Camera-type eye (tissue), 1 donor: ENCODE data around the gene TMEM208. TPM values are rescaled to one million over a fixed set of nuclear protein-coding genes. Genes with fewer than 3 reads are reported as not detected.

Experiments used
- total RNA-seq: library from RNA; depleted of rRNA; stranded (reverse); fragments of >200 nt; gene quantifications from one replicate; pipeline ENCODE4 v1.2.3, GENCODE V29; 2014

TMEM208 gene
- 26.4 TPM for total RNA-seq

GRCh38 chr16:67226804-67227566, at the start of gene TMEM208:
Gene TMEM208 (plus strand): TSS chr16:67227130. CDS start chr16:67227219, 89 bp downstream.

DNA sequence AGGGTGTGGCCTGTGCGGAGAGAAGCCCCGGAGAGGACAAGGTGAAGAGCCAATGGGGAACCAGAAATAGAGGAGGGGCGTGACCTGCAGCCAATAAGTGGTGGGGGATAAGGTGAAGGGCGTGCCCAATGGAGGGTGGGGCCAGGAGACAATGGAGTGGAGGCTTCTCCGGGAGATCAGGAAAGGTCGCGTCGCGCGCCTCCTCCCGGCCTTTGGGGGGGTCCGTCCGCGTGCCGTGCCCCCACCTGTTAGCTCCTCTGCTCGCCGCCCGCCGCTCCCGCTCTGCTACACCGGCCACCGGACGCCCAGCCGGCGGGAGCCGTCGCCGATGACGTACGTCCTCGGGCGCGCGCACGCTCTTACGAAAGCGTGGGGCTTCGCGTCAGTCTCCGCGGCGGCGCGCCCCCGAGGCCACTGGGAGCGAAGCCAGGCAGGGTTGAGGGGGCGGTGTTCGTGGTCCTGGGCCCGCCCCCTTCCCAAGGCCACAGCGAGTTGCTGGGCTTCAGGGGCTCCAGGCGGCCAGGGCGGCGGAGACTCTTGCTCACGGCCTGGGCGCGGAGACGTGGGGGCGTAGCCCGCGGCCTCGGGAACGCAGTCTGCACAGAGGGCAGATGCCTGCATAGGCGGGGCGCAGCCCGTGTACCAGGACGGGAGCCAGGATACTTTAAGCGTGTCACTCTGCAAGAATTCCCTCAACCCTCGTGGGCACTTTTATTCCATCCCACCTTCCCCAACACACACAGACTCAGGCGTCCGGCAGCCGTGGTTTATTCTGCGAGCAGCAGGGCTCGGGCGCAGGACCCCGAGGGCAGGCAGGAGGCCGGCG, 43.1 kb upstream of the TMEM208 start, which contains the start of gene MATCAP1:
Gene MATCAP1 (minus strand): TSS at position 337 of the 826 bp plus-strand sequence. CDS start 3,353 bp downstream, outside the sequence.

DNA sequence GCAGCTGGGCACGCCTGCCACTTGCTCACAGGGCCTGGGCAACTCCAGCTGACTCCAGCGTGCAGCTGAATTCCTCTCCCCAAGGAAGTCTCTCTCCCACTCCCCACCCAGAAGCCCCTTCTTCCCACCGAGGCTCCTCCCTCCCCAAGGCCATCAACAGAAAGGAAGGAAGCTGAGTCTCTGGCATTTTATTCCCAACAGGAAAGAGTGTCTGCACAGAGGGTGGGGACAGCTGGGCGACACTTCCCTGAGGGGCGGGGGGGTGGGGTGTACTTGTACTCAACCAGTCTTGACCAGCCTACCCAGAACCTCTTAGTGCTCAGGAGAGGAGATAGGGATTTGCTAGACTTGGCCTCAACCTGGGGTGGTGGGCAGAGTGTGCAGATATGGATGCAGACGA, 36.9 kb upstream of the TMEM208 start, which contains the start of gene EXOC3L1:
Gene EXOC3L1 (minus strand): TSS at position 96 of the 400 bp plus-strand sequence. CDS start 460 bp downstream, outside the sequence.

DNA sequence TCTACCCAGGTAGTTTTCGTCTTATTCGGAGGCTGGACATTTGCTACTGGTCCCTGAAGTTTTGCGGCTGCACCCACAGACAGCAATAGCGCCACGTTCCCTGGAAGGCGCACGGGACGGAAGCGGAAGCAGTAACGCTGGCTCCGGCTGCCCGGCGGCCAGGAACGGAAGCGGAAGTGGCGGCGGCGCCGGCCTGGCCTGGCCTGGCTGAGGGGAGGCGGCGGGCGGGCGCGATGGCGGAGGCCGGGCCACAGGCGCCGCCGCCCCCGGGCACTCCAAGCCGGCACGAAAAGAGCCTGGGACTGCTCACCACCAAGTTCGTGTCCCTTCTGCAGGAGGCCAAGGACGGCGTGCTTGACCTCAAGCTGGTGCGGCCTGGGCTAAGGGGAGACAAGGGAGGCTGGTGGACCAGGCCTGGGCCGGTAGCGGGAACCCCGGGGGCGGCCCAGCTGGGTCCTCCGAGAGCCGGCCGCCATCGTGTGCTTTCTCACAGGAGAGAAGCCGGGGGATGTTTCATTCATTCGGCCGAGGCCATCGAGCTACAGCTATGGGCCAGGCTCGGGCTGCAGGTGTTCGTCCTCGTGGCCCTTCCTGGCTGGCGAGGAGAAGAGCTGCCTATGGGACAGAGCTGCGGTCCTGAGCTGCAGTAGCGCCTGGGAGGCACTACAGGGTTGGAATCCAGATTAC, 34.8 kb upstream of the TMEM208 start, which contains the start of gene E2F4:
Gene E2F4 (plus strand): TSS at position 161 of the 687 bp plus-strand sequence. CDS start 73 bp downstream, at position 234.

DNA sequence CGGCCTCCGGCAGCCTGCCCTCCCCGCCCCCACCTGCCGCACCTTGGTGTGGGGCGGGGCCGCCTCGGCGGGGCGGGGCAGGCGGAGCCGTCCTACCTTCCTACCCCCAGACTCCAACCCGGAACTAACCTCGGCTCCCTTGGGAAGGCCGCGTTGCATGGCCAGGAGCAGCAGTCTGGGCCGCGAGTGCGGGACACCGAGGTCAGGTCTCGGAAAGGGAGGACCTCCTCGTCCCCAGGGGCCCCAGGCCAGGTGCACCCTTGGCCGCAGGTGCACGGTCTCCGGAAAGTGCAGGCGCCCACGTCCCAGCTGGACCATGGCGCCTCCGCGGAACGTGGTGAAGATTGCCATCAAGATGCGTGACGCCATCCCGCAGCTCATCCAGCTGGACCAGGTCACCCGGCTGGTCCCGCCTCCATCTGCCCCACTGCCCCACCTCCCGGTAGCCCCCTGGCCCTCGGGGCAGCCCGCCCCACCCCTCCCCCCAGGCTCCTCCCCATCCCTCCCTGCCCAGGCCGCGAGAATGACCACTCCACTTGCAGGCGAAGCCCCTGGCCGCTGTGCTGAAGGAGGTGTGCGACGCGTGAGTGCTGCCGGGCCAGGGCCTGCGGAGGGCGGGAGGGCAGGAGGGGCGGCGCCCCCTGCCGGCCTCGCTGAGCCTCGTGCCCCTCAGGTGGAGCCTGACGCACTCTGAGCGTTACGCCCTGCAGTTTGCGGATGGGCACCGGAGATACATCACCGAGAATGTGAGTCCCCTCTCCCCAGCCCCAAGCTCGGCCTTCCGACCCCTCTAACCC, 27.7 kb upstream of the TMEM208 start, which contains the start of gene ELMO3:
Gene ELMO3 (plus strand): TSS at position 121 of the 797 bp plus-strand sequence. CDS start 196 bp downstream, at position 317.

GRCh38 chr16:67247192-67248072, 20.5 kb downstream of the TMEM208 start, which contains the start of gene FHOD1:
Gene FHOD1 (minus strand): TSS chr16:67247481. CDS start chr16:67247410, 71 bp downstream.

DNA sequence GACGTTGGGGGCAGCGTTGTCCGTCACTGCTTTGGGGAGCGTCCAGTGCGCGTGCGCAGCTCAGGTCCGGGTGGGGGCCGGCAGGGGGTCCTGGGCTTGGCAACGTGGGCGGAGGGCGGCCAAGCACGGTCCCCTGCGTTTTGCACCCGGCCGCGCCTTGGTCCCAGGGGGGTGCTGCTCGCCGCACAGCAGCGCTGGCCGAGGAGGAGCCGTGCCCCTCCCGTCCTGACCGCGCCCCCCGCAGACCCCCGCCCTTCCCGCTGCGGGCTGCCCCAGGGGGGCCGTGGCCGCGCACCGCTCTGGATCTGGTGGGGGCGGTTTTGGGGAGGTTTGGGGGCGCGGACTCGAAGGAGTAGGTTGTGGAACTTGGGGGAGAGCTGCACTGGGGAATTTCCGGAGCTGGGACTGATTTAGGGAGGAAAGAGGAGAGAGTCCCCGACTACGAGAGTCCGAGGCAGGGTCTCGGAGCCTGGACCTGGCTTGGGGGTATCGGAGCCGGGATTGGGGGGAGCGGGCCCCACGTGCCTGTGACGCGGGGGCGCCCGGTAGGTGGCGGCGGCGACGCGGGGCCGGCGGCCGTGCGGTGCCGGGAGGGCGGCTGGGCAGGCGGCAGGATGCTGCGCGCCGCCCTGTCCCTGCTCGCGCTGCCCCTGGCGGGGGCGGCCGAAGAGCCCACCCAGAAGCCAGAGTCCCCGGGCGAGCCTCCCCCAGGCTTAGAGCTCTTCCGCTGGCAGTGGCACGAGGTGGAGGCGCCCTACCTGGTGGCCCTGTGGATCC, 21.7 kb downstream of the TMEM208 start, which contains the start of gene SLC9A5:
Gene SLC9A5 (plus strand): TSS at position 579 of the 777 bp plus-strand sequence. CDS start 36 bp downstream, at position 615.

Other genes with a start within 250 kb of the TMEM208 start
- gene CES4A, start 238.5 kb upstream of the TMEM208 start, total RNA-seq = 8.9 TPM
- 47.7 TPM for gene CBFB, start 198.0 kb upstream of the TMEM208 start, total RNA-seq
- 28.2 TPM for gene PHAF1, start 117.2 kb upstream of the TMEM208 start, total RNA-seq
- gene B3GNT9, start 76.1 kb upstream of the TMEM208 start, total RNA-seq = 26.2 TPM
- 6.3 TPM for gene TRADD, start 67.2 kb upstream of the TMEM208 start, total RNA-seq
- 7.9 TPM for gene FBXL8, start 67.2 kb upstream of the TMEM208 start, total RNA-seq
- 33.2 TPM for gene HSF4, start 62.4 kb upstream of the TMEM208 start, total RNA-seq
- gene NOL3, start 56.6 kb upstream of the TMEM208 start, total RNA-seq = 12.4 TPM
- 44.2 TPM for gene MATCAP1, start 43.2 kb upstream of the TMEM208 start, total RNA-seq
- 3.9 TPM for gene EXOC3L1, start 37.0 kb upstream of the TMEM208 start, total RNA-seq
- gene E2F4, start 35.0 kb upstream of the TMEM208 start, total RNA-seq = 39.0 TPM
- gene ELMO3, start 28.0 kb upstream of the TMEM208 start, total RNA-seq = 1.4 TPM
- gene FHOD1, start 20.4 kb downstream of the TMEM208 start, total RNA-seq = 13.1 TPM
- 1.0 TPM for gene SLC9A5, start 21.8 kb downstream of the TMEM208 start, total RNA-seq
- gene PLEKHG4, start 52.4 kb downstream of the TMEM208 start, total RNA-seq = 23.3 TPM
- gene KCTD19, start 99.6 kb downstream of the TMEM208 start, total RNA-seq = 0.44 TPM
- gene LRRC36, start 99.7 kb downstream of the TMEM208 start, total RNA-seq = 1.5 TPM
- 52.7 TPM for gene TPPP3, start 166.4 kb downstream of the TMEM208 start, total RNA-seq
- gene ZDHHC1, start 189.3 kb downstream of the TMEM208 start, total RNA-seq = 11.1 TPM
- 4.3 TPM for gene HSD11B2, start 204.0 kb downstream of the TMEM208 start, total RNA-seq